Peyer's patch (tissue), 4 donors: ENCODE measurements around the gene PSMD8.

Source experiments
- POLR2A ChIP-seq, 2 donors: fragments of 450-650 bp; IDR thresholded peaks; one replicate each; pipeline ENCODE4 v1.5.1; 2017; ENCODE audit warnings: antibody characterized with exemption in 2 of 2, mild to moderate bottlenecking in 2 of 2, moderate library complexity in 2 of 2
- TF ChIP-seq, protein P1 (sequence below), 6 experiments: fragments of 450-650 bp in 4 of 6; fragments of 200-600 bp in 2 of 6; sonication (generic) in 1 of 6; IDR thresholded peaks; one replicate each; pipeline ENCODE4 v1.5.1; 2017 to 2019; ENCODE audit warnings: antibody characterized with exemption in 6 of 6, mild to moderate bottlenecking in 3 of 6, moderate library complexity in 1 of 6

DNA sequence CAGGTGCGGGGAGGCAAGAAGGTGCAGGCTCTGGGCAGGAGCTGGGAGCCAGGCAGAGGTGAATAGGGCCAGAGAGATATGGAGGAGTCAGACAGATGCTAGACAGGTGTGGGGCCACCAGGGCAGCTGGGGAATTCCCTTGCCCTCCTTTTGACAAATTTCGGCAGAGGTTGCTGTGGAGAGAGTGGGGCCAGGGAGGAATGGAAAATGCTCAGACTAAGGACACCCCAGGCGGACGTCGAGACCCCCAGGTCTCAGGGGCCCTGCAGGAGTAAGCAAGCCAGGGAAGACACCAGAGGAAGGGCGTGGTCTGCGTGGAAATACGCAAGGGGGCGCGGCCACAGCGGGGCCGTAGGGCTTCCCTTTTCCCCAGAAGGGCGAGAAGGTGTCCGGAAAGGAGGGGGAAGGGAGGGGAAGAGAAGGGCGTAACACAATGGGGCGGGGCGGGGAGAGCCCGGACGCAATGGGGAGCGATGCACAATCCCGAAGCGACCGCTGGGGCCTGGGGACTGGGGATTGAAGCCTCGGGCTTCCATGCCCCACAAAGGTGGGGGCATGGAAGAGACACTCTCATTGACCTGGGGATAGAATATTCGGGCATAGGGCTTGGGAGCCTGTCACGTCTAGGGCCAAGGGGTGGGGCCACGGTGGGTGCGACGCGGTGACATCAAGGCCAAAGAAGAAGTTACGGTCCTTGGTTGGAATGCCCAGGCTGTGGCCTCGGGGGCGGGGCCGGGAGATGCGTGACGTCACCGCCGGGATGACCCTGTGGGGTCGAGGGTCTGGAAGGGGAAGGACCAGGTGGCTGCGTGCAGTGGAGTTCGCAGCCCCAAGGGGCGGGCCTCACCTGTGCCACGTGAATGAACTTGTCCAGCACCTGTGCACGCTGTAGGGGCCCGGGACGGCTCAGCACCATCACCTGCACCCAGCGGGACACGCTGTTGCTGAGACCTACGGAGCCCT is 43.5 kb downstream of the PSMD8 start:
- no peak for TF ChIP-seq POLR2A (IDR thresholded peaks at IDR 0.05)
- TF ChIP-seq, protein P1, sequence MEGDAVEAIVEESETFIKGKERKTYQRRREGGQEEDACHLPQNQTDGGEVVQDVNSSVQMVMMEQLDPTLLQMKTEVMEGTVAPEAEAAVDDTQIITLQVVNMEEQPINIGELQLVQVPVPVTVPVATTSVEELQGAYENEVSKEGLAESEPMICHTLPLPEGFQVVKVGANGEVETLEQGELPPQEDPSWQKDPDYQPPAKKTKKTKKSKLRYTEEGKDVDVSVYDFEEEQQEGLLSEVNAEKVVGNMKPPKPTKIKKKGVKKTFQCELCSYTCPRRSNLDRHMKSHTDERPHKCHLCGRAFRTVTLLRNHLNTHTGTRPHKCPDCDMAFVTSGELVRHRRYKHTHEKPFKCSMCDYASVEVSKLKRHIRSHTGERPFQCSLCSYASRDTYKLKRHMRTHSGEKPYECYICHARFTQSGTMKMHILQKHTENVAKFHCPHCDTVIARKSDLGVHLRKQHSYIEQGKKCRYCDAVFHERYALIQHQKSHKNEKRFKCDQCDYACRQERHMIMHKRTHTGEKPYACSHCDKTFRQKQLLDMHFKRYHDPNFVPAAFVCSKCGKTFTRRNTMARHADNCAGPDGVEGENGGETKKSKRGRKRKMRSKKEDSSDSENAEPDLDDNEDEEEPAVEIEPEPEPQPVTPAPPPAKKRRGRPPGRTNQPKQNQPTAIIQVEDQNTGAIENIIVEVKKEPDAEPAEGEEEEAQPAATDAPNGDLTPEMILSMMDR (IDR thresholded peaks at IDR 0.05), result no peak
